ENCODE data around the gene PHACTR3.

PHACTR3 gene

DNA sequence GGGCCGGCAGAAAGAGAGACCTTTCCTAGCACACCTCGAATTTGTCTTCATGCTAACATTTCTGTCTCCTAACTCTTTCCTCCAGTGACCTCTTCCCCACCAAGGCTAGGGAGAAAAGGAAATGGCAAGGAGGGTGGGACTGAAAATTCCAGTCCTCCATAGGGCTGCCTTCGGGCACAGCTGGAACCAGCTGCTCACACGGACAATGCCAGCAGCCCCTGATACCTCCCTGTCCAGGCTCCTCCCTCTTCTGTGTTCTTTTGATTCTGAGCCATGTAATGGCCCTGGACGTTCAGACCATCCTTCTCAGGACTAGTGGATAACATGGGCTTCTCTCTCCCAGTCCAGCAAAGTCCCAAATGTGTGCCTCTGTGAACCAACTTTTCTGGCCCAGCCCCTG is 29.1 kb upstream of the PHACTR3 start:
- DNase-seq: no peak

DNA sequence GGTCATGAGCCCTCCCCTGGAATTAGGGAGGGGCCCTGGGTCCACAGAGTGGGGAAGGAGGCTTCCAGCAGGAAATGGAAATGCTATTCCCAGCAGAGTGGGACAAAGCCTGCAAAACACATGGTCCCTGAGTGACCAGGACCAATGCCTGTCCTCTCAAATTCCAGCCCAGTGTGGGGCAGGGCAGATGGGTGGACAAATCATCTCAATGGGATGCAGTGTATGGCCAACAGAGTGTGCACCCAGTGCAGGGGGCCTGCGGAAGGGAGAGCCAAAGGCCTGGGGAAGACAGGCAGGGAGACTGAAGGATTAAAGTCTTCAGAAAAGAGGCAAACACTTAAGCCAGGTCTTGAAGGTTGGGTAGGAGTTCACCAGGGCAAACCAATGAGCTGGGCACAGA is 28.7 kb upstream of the PHACTR3 start:
- no peak for DNase-seq

DNA sequence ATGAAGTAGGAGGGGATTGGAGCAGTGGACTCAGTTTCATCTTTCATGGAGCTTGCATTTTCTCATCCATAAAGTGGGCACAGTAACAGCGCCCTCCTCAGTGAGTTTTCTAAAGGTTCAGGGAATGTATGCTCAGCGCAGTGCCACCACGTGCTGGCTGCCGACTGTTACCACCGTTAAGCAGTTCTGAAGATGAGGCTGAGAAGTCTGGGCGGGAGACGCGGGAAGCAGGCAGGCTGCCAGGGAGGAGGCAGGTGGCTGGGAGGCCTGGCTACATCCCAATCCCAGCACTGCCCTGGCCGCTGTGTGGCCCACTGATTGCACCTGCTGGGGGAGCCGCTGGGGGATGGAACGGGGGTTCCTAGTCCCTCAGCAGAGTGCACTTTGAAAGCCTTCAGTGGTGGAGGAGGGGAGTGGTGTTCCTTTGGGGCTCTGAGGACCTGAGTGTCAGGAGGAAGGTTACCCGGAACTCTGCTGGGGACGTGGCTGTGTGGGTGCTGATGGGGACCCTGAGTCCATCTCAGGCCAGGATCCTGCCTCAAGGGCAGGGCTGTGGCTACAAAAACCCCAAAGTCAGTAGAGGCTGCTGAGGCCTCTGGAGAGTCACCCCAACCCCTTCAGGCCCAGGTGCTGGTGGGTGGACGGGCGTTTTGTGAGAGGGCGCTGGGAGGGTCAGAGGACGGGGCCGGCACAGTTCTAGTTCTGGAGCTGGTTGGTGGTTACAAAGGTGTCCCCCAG is 28.0 kb upstream of the PHACTR3 start:
- no peak for DNase-seq

DNA sequence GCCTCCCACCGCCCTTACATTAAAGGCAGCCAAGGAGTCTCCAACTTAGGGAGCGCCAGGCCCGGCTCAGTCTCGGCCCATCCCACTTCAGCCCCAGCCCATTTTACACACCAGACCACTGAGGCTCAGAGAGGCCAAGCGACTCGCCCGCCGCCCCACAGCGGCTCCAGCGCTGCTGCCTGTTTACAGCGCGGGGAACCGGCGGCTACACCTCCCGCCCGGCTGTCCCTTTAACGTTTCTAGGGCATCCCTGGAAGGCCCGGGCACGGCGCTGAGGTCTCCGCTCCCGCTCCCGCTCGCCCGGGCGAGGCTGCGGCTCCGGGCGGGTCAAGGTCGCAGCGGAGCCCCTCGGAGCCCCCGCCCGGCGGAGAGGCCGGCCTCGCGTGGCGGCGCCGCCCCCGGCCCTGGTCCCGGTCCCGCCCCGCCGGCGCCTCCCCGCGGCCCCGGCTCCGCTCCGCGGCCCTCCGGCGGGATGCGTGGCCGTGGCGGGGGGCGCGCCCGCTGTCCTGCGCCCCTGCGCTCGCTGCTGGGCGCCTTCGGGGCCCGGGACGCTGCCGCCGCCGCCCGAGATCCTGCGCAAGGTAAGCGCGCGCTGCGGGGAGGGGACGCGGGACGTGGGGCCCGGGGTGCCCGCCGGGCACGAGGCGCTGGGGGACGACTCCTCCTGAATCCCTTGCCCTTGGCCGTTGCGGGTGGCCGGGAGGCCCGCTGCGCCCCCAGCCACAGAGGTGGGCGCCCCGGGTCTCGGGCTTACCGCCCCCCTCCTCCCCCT is 27.1 kb upstream of the PHACTR3 start:
- no peak for DNase-seq

DNA sequence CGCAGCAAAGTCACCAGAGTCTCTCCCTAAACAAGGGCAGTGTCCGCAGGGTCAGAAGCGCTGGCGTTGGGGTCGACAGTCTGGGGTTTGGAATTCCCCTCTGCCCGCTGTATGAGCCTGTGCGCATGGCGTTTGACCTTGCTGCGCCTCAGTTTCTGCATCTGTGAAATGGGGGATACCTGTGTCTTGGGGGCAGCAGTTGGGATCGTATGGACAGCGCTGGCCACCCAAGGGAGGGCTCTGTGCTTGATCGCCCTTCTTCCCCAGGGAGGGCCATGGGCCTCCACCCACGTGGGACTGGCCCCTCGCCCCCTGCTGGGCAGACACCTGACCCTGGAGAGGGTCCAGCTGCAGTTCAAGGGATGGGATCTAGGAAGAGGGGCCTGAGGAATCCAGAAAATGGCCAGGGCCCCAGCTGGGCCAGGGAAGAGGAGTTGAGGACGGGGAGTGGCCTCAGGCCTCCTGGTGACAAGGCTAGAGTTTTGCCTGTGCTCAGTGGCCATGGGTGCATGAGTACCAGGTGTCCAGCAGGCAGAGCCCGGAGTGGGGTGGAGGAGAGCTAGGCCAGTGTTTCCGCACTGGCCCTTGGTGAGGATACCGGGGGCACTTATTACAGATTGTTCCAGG is 26.4 kb upstream of the PHACTR3 start:
- no peak for DNase-seq

DNA sequence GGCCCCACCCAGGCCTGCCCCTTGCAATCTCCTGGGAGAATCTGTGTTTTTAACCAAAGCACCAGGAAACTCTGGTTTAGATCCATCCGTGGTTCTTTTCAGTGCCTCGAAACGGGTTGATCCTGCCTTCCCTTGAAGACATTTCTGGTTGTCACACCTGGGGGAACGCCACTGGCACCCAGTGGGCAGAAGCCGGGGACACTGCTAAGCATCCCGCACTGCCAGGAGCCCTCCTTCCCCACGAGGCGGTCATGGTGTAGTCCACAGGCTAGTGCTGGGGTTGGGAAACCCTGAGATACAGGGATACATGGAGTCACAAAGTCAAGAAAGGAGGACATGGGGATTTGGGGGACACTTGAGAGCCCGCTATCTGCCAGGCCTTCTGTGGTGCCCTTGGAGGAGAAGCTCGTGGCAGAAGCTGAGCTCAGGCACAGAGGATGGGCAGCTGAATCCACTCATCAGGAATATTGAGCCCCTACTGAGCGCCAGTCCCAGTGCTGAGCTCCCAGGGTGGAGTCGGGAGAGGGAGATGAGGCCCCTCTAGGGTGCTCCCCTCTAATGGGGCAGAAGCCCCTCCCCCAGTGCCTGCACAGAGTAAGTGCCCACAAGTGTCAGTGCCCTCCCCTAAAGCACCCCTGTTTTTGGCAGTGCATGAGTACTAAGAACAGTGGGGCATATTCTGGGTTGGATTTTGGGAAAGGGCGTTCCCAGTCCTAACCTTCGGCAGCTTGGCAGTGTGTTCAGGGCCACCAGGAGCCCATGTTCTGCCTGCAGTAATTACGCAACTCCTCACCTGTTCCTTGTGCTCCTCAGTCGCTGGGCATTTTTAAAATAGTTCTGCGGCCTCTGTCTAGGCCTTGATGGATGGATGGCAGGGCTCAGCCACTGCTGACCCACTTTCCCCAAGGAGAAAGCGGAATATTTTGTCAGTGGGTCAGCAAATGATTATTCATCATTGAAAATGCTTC is 25.6 kb upstream of the PHACTR3 start:
- DNase-seq: no peak

DNA sequence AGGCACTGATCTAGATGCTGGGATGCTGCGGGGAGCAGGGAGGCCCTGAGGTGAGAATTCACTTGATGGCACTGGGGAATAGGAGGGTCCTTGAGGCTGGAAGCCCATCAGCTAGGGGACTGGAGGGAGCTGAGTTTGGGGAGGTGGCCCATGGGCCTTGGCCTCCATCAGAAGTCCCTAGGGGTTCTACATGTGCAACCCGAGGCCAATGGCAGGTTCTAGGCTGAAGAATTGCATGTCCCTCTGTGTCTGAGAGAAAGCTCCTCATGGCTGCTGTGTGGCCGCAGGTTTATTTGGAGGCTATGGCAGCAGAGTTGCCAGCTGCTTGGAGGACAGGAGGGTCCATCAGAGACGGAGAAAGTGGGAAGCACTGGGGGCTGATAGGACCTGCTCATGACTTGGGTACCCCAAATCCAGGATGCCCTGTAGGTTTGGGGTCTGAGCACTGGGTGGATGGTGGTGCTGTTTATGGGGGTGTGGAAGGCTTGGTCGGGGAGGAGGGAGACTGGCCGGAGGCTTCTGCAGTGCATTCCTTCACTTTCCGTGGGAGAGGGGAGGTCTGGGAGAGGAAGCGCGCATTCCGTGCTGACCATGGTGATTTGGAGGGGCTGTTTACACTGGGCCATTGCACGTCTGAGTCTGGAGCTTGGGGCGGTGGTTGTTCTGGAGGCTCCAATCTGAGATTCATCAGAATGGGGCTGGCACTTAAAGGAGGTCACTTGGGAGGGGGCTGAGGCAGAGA is 24.8 kb upstream of the PHACTR3 start:
- DNase-seq: no peak

DNA sequence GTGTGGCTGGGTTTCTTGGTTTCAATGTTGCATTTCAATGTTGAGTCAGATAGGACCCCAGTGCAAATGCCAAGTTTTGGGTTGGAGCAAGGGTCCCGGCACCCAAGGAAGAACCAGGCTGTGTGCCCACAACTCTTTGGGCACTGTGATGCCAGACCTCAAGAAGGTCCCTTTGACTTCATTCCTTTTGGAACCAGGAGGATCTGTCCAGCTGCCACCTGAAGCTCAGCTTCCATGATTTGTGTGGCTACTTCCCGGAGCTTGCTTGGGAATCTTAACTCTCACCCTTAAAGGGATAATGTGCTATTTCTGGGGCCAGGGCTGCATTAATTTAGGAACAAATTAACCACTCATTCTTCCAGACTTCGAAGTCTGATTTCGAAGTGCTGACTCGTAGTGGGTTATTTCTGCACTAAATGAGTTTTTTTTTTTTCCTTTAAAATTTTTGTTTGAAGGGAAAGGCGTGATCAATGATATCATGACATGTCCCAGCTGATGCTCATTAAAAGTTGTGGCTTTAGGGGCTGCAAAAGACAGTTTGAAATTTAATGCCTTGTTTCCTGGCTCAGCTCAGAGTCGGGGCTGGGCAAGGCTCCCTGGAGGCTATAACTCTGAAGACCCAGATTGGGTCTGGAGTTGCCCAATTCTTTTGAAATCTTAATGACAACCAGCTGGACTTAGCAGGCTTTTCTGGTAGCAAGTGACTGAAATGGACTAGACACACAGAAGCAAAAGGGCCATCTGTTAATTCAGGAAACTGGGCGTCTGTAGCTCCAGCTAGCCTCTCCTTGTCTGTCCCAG is 24.0 kb upstream of the PHACTR3 start:
- no peak for DNase-seq

DNA sequence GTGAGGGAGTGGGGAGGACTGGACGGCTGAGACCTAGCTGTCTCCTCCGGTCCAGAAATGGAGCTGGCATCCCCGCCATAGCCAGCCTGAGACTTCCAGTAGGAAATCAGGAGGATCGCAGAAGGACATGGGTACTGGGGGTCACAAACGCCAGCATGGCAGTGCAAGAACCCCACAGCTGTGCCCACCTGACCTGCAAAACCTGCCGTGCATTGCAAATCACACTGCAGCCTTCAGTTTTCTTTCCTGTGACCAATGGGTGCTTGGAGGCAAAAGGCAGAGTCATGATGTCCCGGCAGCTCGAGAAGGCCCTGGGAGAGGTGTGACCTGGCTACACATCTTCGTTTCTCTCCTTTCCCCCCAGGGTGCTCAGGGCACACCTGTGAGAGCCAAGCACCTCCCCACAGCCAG is 23.3 kb upstream of the PHACTR3 start:
- no peak for DNase-seq

DNA sequence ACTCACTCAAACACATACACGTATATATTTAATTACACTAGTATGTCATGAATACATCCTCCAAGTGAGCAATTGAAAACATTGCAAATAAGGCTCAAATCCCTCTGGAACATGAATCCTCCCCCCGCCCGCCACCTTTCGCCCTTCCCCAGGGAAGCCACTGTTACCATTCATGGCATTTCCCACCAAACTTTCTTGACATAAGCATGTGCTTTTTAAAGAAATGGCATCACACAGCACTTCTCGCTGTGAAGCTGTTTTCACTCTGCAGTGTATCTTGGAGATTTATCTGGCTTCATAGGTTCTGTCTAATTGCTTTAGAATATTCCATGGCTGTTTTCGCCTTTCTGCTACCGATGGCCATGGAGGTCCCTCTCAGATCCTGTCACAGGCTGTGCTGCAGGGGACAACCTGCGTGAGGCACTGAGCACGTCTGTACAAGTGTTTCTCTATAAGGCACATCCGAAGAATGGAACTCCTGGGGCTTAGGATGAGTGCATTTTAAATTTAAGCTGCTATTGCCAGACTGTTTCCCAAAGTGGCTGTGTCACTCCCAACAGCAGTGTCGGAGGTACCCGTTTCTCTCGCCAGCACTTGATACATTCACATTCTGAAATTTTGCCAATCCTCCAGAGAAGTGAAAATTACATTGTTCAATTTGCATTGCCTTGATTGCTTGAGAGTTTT is 22.2 kb upstream of the PHACTR3 start:
- no peak for DNase-seq

DNA sequence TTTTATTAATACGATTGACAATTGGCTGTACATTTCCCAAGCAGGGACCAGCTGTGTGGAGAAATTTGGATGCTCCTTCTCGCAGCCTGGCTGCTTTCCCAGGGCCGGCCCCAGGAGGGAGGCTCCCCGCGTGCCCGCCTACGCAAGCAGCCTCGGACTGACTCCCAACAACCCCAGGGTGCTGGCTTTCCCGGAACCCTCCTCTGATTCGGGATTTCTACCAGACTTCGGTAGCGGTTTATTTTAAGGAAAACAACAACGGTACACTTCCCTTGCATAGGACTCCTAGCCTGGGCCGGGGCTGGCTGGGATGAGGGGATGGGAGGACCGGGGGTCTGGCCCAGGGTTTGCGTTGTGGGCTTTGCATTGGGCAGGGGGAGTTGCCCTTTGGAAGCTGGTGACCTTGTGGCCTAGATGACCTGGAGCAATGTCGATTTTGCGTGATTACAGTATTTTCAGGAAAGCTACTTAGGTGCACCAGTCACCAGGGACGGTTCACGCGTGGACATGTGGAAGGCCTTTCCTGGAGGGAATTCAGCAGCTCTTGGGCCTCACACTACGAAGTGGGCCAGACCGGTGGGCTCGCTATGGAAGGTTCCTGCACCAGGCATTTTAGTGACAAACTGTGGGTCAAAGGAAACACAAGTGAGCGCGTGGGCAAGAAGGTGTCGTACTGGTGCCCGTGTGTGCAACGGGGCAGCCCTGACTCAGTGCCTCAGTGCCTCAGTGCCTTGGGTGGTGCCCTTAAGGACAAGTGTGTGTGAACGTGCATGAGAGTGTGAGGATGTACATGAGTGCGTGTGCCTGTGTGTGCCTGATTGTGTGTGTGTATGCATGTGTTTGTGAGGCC is 20.7 kb upstream of the PHACTR3 start:
- no peak for DNase-seq

DNA sequence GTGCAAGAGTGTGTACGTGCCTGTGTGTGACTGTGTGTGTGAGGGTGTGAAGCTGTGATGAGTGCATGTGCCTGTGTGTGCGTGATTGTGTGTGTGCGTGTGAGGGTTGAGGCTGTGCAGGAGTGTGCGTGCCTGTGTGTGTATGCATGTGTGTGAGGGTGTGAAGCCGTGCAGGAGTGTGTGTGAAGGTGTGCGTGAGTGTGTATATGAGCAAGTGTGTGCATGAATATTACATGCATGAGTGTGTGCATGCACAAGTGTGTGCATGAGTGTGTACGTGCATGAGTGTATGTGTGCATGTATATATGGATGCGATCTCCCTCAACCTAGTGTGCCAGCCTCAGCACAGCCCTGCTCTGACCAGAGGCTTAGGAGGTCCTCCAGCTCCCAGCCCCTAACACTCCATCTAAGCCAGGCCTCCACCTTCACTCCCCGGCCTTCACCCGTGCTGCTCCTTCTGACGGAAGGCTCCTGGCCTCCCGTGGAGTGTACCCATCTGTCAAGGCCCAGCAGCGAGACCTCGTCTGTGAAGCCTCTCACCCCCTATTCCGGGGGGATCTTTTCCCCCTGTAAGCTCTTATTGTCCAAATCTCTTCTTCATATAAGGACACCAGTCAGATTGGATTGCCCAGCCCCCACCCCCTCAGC is 19.9 kb upstream of the PHACTR3 start:
- no peak for DNase-seq

DNA sequence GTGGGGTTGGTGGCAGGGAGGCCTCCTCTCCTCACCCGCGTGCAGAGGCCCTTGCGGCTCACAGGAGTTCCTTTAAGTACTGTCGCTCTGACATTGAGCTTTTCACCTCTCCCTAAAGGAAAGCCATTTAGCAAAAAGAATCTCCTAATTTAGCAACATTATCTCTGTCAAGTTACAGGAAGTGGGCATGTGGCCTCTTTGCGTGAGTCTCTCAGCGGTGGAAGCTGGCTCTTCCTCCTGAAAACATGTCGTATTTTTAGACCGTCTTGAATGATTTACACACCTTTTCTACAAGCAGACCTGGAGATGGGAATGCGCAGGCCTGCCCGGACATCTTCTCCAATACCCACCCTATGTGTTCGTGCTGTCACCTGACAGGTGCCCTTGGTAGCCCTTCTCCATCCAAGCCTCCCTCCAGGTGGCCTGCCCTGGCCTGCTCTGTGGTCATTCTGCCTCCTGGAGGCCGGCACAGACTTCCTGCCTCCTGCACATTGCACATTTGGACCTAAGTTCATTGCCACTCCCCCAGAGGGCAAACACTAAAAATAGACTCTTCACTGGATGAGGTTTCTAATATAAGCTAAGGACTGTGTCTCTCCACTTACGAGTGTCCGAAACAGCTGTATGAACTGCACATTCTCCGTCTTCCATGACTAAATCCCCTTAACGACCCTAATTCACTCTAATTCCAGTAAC is 18.5 kb upstream of the PHACTR3 start:
- DNase-seq: no peak

DNA sequence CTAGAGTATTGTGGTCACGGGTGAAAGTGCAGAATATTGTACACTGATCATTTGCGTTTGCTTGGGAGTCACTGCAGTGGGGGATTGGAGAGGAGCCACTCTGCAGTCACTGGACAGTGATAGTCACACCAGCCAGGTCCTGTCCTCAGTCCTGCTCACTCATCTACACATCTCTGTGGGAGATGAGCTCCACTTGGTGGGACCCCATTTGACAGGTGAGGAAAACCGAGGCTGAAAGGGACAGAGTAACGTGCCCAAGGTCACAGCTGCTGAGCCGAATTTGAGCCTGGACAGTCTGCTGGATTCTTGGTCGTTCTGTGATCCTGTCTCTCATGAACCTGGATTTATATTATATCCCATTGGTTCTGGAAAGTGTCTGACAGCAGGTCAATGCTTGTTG is 17.7 kb upstream of the PHACTR3 start:
- no peak for DNase-seq

DNA sequence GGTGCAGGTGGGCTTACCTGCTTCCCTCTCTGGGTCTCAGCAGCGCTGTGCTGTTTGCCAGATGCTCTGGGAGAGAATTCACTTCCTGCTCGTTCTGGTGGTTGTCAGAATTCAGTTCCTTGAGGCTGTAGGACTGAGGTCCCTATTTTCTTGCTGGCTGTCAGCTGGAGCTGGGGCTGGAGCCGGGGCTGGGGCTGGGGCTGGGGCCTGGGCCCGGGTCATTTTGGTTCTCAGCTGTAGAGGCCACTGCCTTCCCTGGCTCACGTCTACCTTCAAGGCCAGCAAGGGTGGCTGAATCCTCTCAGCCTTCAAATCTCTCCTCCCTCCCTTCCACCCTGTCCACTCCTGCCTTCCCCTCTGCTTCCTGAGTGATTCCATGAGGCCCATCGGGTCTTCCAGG is 16.8 kb upstream of the PHACTR3 start:
- DNase-seq: no peak

DNA sequence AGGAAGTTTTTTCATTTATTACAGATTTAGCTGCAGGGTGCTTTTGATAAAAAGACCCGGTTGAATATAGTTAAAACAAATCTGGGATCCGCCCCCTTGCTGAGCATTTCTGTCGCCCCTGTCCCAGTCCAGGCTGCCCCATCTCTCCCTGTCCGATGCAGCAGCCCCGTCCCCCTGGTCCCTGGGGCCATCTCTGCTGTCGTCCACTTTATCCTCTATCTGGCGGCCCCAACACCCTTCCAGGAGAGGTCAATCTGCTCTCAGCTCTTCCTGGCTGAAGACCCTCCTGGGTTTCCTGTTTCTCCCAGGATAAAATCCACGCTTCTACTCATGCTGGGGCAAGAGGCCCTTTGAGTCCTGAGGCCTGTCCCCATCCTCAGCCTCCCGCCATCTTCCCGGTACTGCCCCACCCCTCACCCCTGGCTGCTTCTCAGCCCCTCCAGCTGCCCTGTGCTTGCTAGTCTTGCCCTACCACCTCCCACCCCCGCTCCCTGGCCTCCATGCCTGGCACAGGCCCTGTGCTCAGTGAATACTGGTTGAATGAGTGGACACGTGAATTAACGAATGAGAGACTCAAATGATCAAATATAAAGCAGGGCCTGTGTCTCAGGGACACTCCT is 16.0 kb upstream of the PHACTR3 start:
- no peak for DNase-seq

DNA sequence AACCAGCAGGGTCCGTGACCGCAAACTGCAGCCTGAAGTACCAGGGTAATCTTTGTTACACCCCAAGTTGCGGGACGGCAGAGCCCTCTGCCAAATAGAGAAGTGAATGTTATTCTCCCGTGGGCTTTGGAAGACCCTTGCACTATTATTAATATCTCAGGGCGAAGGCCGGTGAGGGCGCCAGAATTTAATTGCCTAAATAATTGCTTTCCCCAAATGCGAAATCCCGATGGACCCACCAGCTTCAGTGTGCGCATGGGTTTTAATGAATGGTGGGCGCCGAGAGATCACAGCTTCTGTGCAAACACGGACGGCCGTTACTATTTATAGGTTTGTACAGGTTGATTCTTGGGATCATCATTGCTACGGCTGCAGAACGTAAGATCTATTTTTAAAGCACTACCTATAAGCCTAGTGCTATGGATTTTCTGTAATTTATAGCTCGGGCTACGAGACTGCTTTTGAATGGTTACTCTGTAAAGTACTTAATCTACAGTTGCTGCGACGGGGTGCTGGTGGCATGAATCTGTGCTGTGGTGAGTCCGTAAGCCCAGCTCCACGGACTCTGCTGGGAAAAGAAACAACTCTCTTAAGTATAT is 15.2 kb upstream of the PHACTR3 start:
- DNase-seq: no peak

DNA sequence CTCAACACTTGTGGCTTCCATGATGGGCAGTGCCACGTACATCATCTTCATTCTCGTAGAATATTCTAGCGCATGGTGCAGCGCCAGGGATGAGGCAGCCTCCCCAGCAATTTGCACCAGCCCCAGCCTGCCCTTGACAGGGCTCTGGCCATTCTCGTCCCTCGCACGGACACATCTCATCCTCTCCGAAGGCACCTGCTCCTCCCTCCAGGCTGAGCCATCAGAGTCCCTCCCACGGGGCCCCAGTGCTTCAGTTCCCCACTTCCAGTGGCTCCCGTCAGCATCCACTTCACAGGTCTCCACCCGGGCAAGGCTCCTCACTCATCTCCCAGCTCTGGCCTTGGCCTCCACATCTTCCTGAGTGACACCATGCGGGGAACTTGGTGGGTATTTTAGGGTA is 13.3 kb upstream of the PHACTR3 start:
- no peak for DNase-seq

Measured in stimulated activated naive CD4-positive, alpha-beta T cell treated with Interleukin-2 at 50 U/mL for 16 hours (primary cell).